Neural progenitor cell (in vitro differentiated cells): Measurements from ENCODE around the gene KCMF1. TPM values are rescaled to one million over a fixed set of nuclear protein-coding genes. Genes with fewer than 3 reads are reported as not detected.

Experiments used
- DNase-seq: peaks from one replicate; pipeline ENCODE4 v3.0.0-alpha.2; 2016; ENCODE audit warnings: low spot score
- H2AFZ ChIP-seq: fragments of 200-600 bp; sonication (generic); replicated peaks from 2 replicates; pipeline ENCODE4 v1.6.1; 2016; ENCODE audit warnings: antibody characterized with exemption
- H3F3A ChIP-seq: fragments of 200-600 bp; sonication (generic); 2 replicates; pipeline ENCODE4 v1.6.1; 2016; ENCODE audit warnings: antibody characterized with exemption, low read depth
- H3K27ac ChIP-seq: fragments of 200-600 bp; sonication (generic); 2 replicates; pipeline ENCODE4 v1.5.1; 2016; ENCODE audit warnings: mild to moderate bottlenecking
- H3K27me3 ChIP-seq: fragments of 200-600 bp; sonication (generic); 2 replicates; pipeline ENCODE4 v1.6.1; 2016; ENCODE audit warnings: mild to moderate bottlenecking, moderate library complexity
- H3K36me3 ChIP-seq: fragments of 200-600 bp; sonication (generic); 2 replicates; pipeline ENCODE4 v1.5.1; 2016
- H3K4me1 ChIP-seq: fragments of 200-600 bp; sonication (generic); 2 replicates; pipeline ENCODE4 v1.6.1; 2016; ENCODE audit warnings: mixed run types
- H3K4me2 ChIP-seq: fragments of 200-600 bp; sonication (generic); 2 replicates; pipeline ENCODE4 v1.6.1; 2016
- H3K4me3 ChIP-seq: fragments of 200-600 bp; sonication (generic); 2 replicates; pipeline ENCODE4 v1.5.1; 2016
- H3K79me2 ChIP-seq: fragments of 200-600 bp; sonication (generic); 2 replicates; pipeline ENCODE4 v1.6.1; 2016; ENCODE audit warnings: low read depth
- H3K9ac ChIP-seq: fragments of 200-600 bp; sonication (generic); 2 replicates; pipeline ENCODE4 v1.6.1; 2016
- H3K9me3 ChIP-seq: fragments of 200-600 bp; sonication (generic); 2 replicates; pipeline ENCODE4 v1.5.1; 2016; ENCODE audit warnings: low read depth
- H4K20me1 ChIP-seq: fragments of 200-600 bp; sonication (generic); 2 replicates; pipeline ENCODE4 v1.6.1; 2016; ENCODE audit warnings: low read depth
- H3K27ac Mint-ChIP-seq: 3 replicates; pipeline ENCODE4 v1.8.0; 2021; ENCODE audit warnings: mixed read lengths
- H3K27me3 Mint-ChIP-seq: 2 replicates; pipeline ENCODE4 v1.8.0; 2022; ENCODE audit warnings: low read depth, mild to moderate bottlenecking, inconsistent platforms, moderate library complexity, mixed read lengths; ENCODE audit not compliant: insufficient read depth
- H3K36me3 Mint-ChIP-seq: 3 replicates; pipeline ENCODE4 v1.8.0; 2021; ENCODE audit warnings: mixed read lengths
- H3K4me1 Mint-ChIP-seq: 3 replicates; pipeline ENCODE4 v1.8.0; 2021; ENCODE audit warnings: mixed read lengths
- H3K4me3 Mint-ChIP-seq: 3 replicates; pipeline ENCODE4 v1.8.0; 2021; ENCODE audit warnings: mild to moderate bottlenecking, moderate library complexity, mixed read lengths
- H3K9me3 Mint-ChIP-seq: 3 replicates; pipeline ENCODE4 v1.8.0; 2020; ENCODE audit warnings: mixed read lengths
- CTCF ChIP-seq: fragments of 200-600 bp; sonication (generic); IDR thresholded peaks from 2 replicates; pipeline ENCODE4 v1.5.1; 2017; ENCODE audit warnings: antibody characterized with exemption, mild to moderate bottlenecking
- EZH2 ChIP-seq: fragments of 200-600 bp; sonication (generic); IDR thresholded peaks from 2 replicates; pipeline ENCODE4 v1.6.1; 2017; ENCODE audit warnings: antibody characterized with exemption, mild to moderate bottlenecking, moderate library complexity
- EZH2phosphoT487 ChIP-seq: fragments of 200-600 bp; sonication (generic); IDR thresholded peaks from 2 replicates; pipeline ENCODE4 v1.6.1; 2017; ENCODE audit warnings: antibody characterized with exemption
- total RNA-seq: library from RNA; depleted of rRNA; stranded (reverse); fragments of >200 nt; gene quantifications from 2 replicates; pipeline ENCODE4 v1.2.3, GENCODE V29; 2015; ENCODE audit warnings: low replicate concordance

KCMF1 gene
- total RNA-seq, 1 donor from 2014 or later, result 99.7 TPM

DNA sequence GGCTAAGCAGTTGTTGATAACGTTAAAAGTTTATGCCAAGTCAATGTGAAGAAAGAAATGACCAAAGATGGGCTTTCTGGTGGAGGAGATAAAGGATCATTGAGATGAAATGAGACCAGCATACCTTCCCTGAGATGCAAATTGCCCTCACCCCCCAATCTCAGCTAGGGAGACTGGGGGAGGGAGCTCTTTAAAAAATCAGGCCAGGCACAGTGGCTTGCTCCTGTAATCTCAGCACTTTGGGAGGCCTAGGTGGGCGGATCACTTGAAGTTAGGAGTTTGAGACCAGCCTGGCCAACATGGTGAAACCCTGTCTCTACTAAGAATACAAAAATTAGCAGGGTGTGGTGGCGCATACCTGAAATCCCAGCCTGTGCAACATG is 30.9 kb upstream of the KCMF1 start:
- no peaks in the 10 kb centered on the region for H3K9me3 ChIP-seq
- H3K27me3 ChIP-seq, result no peaks in the 10 kb centered on the region
- H3K4me3 ChIP-seq, result no peak overlapping the region
- TF ChIP-seq CTCF (no peak), EZH2 (no peak), EZH2phosphoT487 (no peak)
- Mint-ChIP-seq H3K27me3 (no peaks in the 10 kb centered on the region), H3K4me1 (no peaks in the 10 kb centered on the region), H3K27ac (no peak overlapping the region), H3K9me3 (no peaks in the 10 kb centered on the region), H3K36me3 (no peaks in the 10 kb centered on the region), H3K4me3 (no peak overlapping the region)
- H3K36me3 ChIP-seq, result no peaks in the 10 kb centered on the region
- no peak for DNase-seq
- peak overlapping the region; percentile 30 for H2AFZ ChIP-seq
- H3F3A ChIP-seq, result no peaks in the 10 kb centered on the region
- H3K9ac ChIP-seq, result no peak overlapping the region
- no peak overlapping the region for H3K4me2 ChIP-seq
- H3K27ac ChIP-seq, result no peak overlapping the region
- H3K4me1 ChIP-seq, result no peaks in the 10 kb centered on the region
- H3K79me2 ChIP-seq, result no peaks in the 10 kb centered on the region
- H4K20me1 ChIP-seq, result no peaks in the 10 kb centered on the region

- Histone ChIP-seq H3K27ac (no peak overlapping the region), H3K4me1 (no peaks in the 10 kb centered on the region), H3K9ac (no peak overlapping the region), H3F3A (no peaks in the 10 kb centered on the region), H3K79me2 (no peaks in the 10 kb centered on the region), H3K4me3 (no peak overlapping the region), H4K20me1 (no peaks in the 10 kb centered on the region), H3K9me3 (no peaks in the 10 kb centered on the region), H3K27me3 (no peaks in the 10 kb centered on the region), H3K4me2 (no peak overlapping the region), H2AFZ (no peak overlapping the region), H3K36me3 (no peaks in the 10 kb centered on the region)
- no peak overlapping the region for H3K27ac Mint-ChIP-seq
- no peaks in the 10 kb centered on the region for H3K36me3 Mint-ChIP-seq
- no peak overlapping the region for H3K4me3 Mint-ChIP-seq
- TF ChIP-seq CTCF (no peak), EZH2phosphoT487 (no peak), EZH2 (no peak)
- no peaks in the 10 kb centered on the region for H3K27me3 Mint-ChIP-seq
- no peaks in the 10 kb centered on the region for H3K9me3 Mint-ChIP-seq
- no peaks in the 10 kb centered on the region for H3K4me1 Mint-ChIP-seq
- DNase-seq, result no peak
These were observed 30.0 kb upstream of the KCMF1 start for GRCh38 chr2:84940831-84941412.

DNA sequence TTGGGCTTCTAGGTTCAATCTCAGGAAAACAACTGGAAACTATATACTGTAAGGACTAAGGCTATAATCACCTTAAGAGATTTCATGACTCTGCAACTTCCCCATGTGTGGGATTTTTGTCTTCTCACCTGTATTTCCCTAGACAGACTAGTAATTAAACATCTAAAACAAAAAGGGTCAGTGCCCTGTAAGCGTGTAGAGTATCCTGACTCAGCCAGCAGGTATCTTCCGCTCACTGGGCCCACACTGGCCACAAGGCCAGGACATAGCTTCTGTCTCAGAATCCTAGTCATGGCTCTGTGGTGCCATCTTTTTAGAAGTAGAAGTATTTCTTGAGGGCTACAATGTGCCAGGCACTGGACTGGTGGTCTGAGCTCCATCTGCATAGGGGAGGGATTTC is 28.8 kb upstream of the KCMF1 start:
- H2AFZ ChIP-seq, result no peak overlapping the region
- TF ChIP-seq EZH2 (no peak), EZH2phosphoT487 (no peak), CTCF (no peak)
- H3K27me3 ChIP-seq, result no peaks in the 10 kb centered on the region
- H3K4me1 ChIP-seq, result no peaks in the 10 kb centered on the region
- no peak overlapping the region for H3K27ac ChIP-seq
- no peak overlapping the region for H3K4me3 ChIP-seq
- H4K20me1 ChIP-seq, result no peaks in the 10 kb centered on the region
- no peaks in the 10 kb centered on the region for H3F3A ChIP-seq
- no peaks in the 10 kb centered on the region for H3K9me3 ChIP-seq
- Mint-ChIP-seq H3K4me1 (peaks cover 4% of the 10 kb centered on the region), H3K27ac (no peak overlapping the region), H3K4me3 (no peak overlapping the region), H3K36me3 (no peaks in the 10 kb centered on the region), H3K27me3 (no peaks in the 10 kb centered on the region), H3K9me3 (no peaks in the 10 kb centered on the region)
- H3K36me3 ChIP-seq, result no peaks in the 10 kb centered on the region
- no peak overlapping the region for H3K4me2 ChIP-seq
- H3K79me2 ChIP-seq, result no peaks in the 10 kb centered on the region
- no peak for DNase-seq
- H3K9ac ChIP-seq, result no peak overlapping the region
